Tibial nerve (tissue), 4 donors: Measurements from ENCODE around the gene KCTD13. TPM values are rescaled to one million over a fixed set of nuclear protein-coding genes. Genes with fewer than 3 reads are reported as not detected.

Experiments
- DNase-seq, 2 donors: peaks; one replicate each; pipeline ENCODE4 v3.0.0-alpha.2; 2019; ENCODE audit warnings: low spot score in 2 of 2
- H3K27ac ChIP-seq, 4 donors: fragments of 200-600 bp; sonication (generic) in 3 of 4; one replicate each; pipeline ENCODE4 v1.5.1; 2017 to 2019; ENCODE audit warnings: mild to moderate bottlenecking in 1 of 4
- H3K27me3 ChIP-seq, 2 donors: fragments of 200-600 bp; sonication (generic) in 1 of 2; one replicate each; pipeline versions ENCODE4 v1.5.1 to v1.6.0; 2017 to 2019
- H3K36me3 ChIP-seq, 3 donors: fragments of 200-600 bp; sonication (generic); one replicate each; pipeline ENCODE4 v1.5.1; 2018 to 2019
- H3K4me1 ChIP-seq, 4 donors: fragments of 200-600 bp; sonication (generic) in 3 of 4; one replicate each; pipeline ENCODE4 v1.5.1; 2017 to 2019
- H3K4me3 ChIP-seq, 4 donors: fragments of 200-600 bp; sonication (generic) in 3 of 4; one replicate each; pipeline ENCODE4 v1.5.1; 2017 to 2019; ENCODE audit warnings: mild to moderate bottlenecking in 1 of 4, moderate library complexity in 1 of 4
- H3K9me3 ChIP-seq, 4 donors: fragments of 200-600 bp; sonication (generic) in 3 of 4; one replicate each; pipeline ENCODE4 v1.5.1; 2017 to 2019
- EP300 ChIP-seq, 2 donors: sonication (generic); formaldehyde crosslinking; IDR thresholded peaks; one replicate each; pipeline ENCODE4 v1.6.1; 2017; ENCODE audit warnings: antibody characterized with exemption in 2 of 2, mild to moderate bottlenecking in 1 of 2
- POLR2A ChIP-seq, 2 donors: fragments of 450-650 bp; IDR thresholded peaks; one replicate each; pipeline ENCODE4 v1.6.1; 2017; ENCODE audit warnings: antibody characterized with exemption in 2 of 2, mild to moderate bottlenecking in 2 of 2, moderate library complexity in 2 of 2
- WGBS, 2 donors: methylation state at CpG; one replicate each; pipeline ENCODE4 v1.1.5; 2018; 5-methylcytosine and 5-hydroxymethylcytosine counted together
- total RNA-seq, 4 donors: library from RNA; depleted of rRNA; stranded (reverse); fragments of >200 nt; gene quantifications; one replicate each; pipeline ENCODE4 v1.1.0, GENCODE V29; 2016
- TF ChIP-seq, protein P1 (sequence below), 5 experiments: fragments of 200-600 bp in 3 of 5; fragments of 450-650 bp in 2 of 5; sonication (generic) in 3 of 5; IDR thresholded peaks; one replicate each; pipeline ENCODE4 v1.5.1; 2016 to 2019; ENCODE audit warnings: antibody characterized with exemption in 5 of 5, mild to moderate bottlenecking in 3 of 5, moderate library complexity in 2 of 5

Gene KCTD13
- total RNA-seq, 4 donors from 2014 or later: 31.0 to 81.0 (median 38.7) TPM

DNA sequence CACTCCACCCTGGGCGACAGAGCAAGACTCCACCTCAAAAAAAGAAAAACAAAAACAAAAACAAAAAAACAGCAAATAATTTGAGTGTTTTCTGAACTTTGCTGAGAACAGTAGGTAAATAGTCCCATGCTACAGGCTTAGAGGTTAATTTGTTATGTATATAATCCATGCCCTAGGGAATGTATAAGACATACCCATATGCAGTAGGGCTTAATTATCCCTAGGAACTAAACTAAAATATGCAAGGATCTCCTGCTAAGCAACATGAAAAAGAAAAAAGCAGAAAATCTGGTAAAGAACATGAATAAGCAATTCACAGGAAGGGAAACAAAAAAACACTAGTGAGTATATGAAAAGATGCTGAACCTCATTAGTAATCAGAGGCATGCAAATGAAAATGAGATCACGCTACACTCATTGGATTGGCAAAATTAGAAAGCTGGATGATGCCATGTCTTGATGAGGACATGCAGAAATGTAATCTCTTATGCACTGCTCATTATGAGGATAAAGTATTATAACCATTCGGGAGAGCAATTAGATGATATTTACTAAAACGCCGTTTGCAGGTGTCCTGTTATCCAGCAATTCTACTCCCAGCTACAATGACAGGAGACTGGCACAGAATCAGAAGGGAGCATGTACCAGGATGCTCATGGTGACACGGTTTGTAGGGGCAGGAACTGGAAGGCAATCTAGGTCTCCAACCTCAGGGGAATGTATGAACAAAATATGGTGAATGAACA lies 5.6 kb downstream of the KCTD13 start:
- no peak overlapping the region for H3K4me3 ChIP-seq
- no peak overlapping the region for H3K27ac ChIP-seq
- H3K4me1 ChIP-seq: peaks cover 0 to 26% (median 7%) of the 10 kb centered on the region in 4 donors
- H3K36me3 ChIP-seq: peaks cover 0 to 63% (median 21%) of the 10 kb centered on the region in 3 donors
- no peaks in the 10 kb centered on the region for H3K27me3 ChIP-seq
- 78 to 80% methylated on average over 6 of the region's 6 CpGs for WGBS, 2 donors
- no peak for DNase-seq
- TF ChIP-seq POLR2A (IDR thresholded peaks at IDR 0.05) (no peak), EP300 (IDR thresholded peaks at IDR 0.05) (no peak)
- TF ChIP-seq, protein P1, sequence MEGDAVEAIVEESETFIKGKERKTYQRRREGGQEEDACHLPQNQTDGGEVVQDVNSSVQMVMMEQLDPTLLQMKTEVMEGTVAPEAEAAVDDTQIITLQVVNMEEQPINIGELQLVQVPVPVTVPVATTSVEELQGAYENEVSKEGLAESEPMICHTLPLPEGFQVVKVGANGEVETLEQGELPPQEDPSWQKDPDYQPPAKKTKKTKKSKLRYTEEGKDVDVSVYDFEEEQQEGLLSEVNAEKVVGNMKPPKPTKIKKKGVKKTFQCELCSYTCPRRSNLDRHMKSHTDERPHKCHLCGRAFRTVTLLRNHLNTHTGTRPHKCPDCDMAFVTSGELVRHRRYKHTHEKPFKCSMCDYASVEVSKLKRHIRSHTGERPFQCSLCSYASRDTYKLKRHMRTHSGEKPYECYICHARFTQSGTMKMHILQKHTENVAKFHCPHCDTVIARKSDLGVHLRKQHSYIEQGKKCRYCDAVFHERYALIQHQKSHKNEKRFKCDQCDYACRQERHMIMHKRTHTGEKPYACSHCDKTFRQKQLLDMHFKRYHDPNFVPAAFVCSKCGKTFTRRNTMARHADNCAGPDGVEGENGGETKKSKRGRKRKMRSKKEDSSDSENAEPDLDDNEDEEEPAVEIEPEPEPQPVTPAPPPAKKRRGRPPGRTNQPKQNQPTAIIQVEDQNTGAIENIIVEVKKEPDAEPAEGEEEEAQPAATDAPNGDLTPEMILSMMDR (IDR thresholded peaks at IDR 0.05): no peak
- no peaks in the 10 kb centered on the region for H3K9me3 ChIP-seq

DNA sequence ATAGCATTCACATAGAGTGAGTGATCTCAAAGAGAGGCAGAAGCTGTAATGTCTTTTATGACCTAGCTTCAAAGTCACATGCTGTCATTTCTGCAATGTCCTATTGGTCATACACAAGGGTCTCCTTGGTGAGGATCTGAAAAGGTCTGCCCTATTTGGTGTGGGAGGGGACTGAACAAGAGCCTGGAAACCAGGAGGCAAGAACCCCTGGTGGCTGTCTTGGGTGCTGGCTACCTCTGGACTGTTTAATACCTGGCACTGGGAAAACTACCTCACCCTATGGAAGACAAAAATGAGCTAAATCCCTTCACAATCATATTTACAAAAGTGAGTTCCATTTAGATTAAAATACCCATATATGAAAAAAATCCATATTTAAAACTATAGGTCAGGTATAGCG lies 9.0 kb downstream of the KCTD13 start:
- TF ChIP-seq POLR2A (IDR thresholded peaks at IDR 0.05): no peak
- 96 to 100% methylated on average over 1 of the region's 1 CpG for WGBS, 2 donors
- DNase-seq: no peak
- H3K4me1 ChIP-seq: peaks cover 0 to 1% (median 0%) of the 10 kb centered on the region in 4 donors
- no peaks in the 10 kb centered on the region for H3K27me3 ChIP-seq
- H3K9me3 ChIP-seq: no peaks in the 10 kb centered on the region
- H3K36me3 ChIP-seq: peaks cover 0 to 72% (median 12%) of the 10 kb centered on the region in 3 donors
- H3K4me3 ChIP-seq: no peak overlapping the region
- H3K27ac ChIP-seq: no peak overlapping the region

DNA sequence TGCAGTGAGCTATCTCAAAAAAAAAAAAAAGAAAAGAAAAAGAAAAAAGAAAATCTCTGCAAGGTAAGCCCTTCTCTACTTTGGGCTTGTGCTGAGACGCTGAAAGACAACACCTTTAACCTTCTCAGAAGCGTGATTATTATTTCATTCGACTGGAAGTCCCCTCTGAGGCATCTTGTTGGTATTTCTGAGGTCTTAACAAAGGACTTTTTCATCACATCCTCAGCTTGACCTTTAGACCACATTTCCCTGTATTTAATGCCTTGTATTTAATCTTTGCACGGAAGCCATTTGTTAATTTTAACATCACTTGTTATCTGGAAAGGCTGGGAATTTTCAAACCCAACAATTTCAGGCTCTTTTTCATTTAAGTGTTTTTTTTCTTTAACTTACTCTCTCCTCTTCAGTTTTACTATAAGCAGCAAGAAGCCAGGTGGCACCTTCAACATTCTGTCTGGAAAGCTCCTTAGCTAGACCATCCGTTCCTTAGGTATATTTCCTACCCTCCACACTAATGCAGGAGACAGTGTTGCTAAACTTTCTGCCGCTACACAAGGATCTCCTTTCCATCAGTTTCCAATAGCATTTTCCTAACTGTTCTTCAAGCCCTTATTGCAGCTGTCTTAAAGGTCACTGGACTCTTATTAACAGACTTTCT lies 10.3 kb downstream of the KCTD13 start:
- no peak overlapping the region for H3K27ac ChIP-seq
- WGBS, 2 donors: 48 to 52% methylated on average over 6 of the region's 6 CpGs
- H3K36me3 ChIP-seq: peaks cover 0 to 72% (median 8%) of the 10 kb centered on the region in 3 donors
- H3K27me3 ChIP-seq: no peaks in the 10 kb centered on the region
- no peak overlapping the region for H3K4me3 ChIP-seq
- no peaks in the 10 kb centered on the region for H3K4me1 ChIP-seq
- TF ChIP-seq EP300 (IDR thresholded peaks at IDR 0.05) (no peak), POLR2A (IDR thresholded peaks at IDR 0.05) (no peak)
- TF ChIP-seq, protein P1 (IDR thresholded peaks at IDR 0.05): no peak
- no peak for DNase-seq
- no peaks in the 10 kb centered on the region for H3K9me3 ChIP-seq

DNA sequence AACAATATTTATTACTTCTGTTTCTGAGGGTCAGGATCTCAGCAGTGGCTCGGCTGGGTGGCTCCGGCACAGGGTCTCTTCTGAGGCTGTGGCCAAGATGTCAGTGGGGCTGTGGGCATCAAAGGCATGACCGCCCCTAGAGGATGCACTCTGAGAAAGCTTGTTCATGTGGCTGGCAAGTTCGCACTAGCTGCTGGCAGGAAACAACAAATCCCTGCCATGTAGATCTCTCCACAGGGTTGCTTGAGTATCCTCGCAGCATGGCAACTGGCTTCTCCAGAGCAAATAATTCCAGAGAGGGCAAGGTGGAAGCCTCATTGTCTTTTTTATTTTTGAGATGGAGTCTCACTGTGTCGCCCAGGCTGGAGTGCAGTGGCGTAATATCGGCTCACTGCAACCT lies 12.5 kb downstream of the KCTD13 start:
- H3K4me3 ChIP-seq: no peak overlapping the region
- no peaks in the 10 kb centered on the region for H3K9me3 ChIP-seq
- H3K36me3 ChIP-seq: peaks cover 0 to 66% (median 3%) of the 10 kb centered on the region in 3 donors
- TF ChIP-seq, protein P1 (IDR thresholded peaks at IDR 0.05): no peak
- TF ChIP-seq POLR2A (IDR thresholded peaks at IDR 0.05) (no peak), EP300 (IDR thresholded peaks at IDR 0.05) (no peak)
- no peak for DNase-seq
- no peak overlapping the region for H3K27ac ChIP-seq
- WGBS, 2 donors: 89 to 92% methylated on average over 8 of the region's 8 CpGs
- no peaks in the 10 kb centered on the region for H3K27me3 ChIP-seq
- H3K4me1 ChIP-seq: no peaks in the 10 kb centered on the region

DNA sequence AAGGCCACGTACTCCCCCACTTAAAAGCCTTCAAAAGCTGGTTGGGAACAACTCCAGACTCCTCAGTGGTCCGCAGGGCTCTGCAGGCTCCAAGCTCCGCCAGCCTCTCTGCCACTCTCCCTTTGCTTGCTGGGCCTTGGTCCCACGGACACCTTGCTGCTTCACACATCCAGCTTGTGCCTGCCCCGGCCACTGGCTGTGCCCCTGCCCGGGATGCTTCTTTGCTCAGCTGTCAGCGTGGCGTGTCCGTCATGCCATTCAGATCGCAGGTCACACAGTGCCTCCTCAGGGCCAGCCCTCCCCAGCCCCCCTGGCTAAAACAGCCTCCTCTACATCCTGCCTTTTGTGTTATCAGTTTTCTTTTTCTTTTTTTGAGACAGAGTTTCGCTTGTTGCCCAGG lies 13.9 kb downstream of the KCTD13 start:
- Histone ChIP-seq H3K36me3 (peaks cover 0 to 66% (median 0%) of the 10 kb centered on the region in 3 donors), H3K27ac (no peak overlapping the region), H3K4me3 (no peak overlapping the region), H3K9me3 (no peaks in the 10 kb centered on the region), H3K4me1 (no peaks in the 10 kb centered on the region), H3K27me3 (no peaks in the 10 kb centered on the region)
- WGBS, 2 donors: 69 to 80% methylated on average over 11 of the region's 11 CpGs
- DNase-seq: no peak
- no peak for TF ChIP-seq POLR2A (IDR thresholded peaks at IDR 0.05)
- TF ChIP-seq EP300 (IDR thresholded peaks at IDR 0.05): no peak
- TF ChIP-seq, protein P1 (IDR thresholded peaks at IDR 0.05): no peak
